GM19467 (cell line): ENCODE results near the gene CRELD1.

Source experiments
- ATAC-seq: cut with Tn5 transposase; IDR thresholded peaks from one replicate; pipeline ENCODE4 v1.9.1; 2021; ENCODE audit warnings: mild to moderate bottlenecking, moderate library complexity; ENCODE audit not compliant: unreplicated experiment

Gene CRELD1

DNA sequence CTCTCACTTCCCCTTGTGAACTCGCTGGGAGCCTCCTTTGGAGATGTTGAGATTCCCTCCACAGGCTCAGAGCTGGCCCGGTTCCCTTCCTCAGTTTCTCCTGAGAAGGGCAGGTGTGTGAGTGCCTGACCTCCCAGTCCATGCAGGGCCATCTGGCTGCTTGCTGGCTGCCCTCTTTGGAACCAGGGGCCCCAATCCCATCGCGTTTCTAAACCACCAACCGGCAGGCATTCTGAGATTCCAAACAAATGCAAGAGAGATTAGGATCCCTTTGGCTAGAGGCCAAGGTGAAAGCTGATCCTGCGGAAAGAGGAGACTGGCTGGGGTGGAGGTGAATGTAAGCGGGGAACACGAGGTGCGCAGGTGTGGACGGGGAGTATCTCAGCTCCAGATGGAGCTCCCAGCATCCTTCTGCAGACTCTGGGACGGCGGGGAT is 21.5 kb downstream of the CRELD1 start:
- no peak for ATAC-seq

- no peak for ATAC-seq
Measured at GRCh38 chr3:9955611-9956352, 22.1 kb downstream of the CRELD1 start.

GRCh38 chr3:9957214-9957613 is 23.6 kb downstream of the CRELD1 start:
- no peak for ATAC-seq

DNA sequence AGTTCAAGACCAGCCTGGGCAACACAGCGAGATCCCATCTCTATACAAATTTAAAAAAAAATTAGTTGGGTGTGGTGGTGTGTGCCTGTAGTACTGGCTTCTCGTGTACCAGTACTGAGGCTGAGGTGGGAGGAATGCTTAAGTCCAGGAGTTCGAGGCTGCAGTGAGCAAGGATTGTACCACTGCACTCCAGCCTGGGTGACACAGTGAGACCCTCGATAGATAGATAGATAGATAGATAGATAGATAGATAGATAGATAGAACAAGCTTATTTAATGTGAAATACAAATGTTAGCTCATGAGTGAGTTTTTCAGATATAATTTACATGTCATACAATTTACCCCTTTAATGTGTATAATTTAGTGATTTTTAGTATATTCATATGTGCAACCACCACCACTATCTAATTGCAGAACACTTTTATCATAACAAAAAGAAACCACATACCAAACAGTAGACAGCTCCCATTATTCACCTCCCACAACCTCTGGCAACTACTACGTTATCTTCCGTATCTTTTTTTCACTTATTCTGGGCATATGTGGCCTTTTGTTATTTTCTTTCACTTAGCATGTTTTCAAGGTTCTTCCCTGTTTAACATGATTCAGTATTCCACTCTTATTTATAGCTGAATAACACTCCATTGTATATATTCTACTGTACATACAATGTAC is 31.7 kb downstream of the CRELD1 start:
- no peak for ATAC-seq

GRCh38 chr3:9966841-9967240 is 33.2 kb downstream of the CRELD1 start:
- ATAC-seq = no peak

DNA sequence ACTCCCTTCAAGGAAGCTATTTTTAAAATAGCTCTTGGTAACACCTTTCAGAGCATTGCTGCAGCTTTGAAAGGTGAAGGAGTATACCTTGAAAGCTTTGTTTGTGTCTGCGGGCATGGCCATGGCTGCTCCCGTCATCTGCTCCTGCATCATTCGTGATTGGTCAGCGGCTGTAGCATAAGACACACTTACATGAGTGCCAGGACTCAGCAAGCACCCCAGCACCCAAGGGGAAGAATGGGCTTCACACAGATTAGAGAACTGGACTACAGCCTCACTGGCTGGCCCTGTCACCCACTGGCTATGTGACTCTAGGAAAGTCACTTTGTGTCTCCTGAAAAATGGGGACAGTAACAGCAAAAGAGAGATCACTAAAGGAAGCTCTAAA is 36.0 kb downstream of the CRELD1 start:
- no peak for ATAC-seq

- no peak for ATAC-seq
Measured at GRCh38 chr3:9970020-9970652, 36.5 kb downstream of the CRELD1 start.

GRCh38 chr3:9976721-9977709 is 43.4 kb downstream of the CRELD1 start:
- no peak for ATAC-seq

- ATAC-seq = no peak
Measured at GRCh38 chr3:9978710-9979305, 45.2 kb downstream of the CRELD1 start.

DNA sequence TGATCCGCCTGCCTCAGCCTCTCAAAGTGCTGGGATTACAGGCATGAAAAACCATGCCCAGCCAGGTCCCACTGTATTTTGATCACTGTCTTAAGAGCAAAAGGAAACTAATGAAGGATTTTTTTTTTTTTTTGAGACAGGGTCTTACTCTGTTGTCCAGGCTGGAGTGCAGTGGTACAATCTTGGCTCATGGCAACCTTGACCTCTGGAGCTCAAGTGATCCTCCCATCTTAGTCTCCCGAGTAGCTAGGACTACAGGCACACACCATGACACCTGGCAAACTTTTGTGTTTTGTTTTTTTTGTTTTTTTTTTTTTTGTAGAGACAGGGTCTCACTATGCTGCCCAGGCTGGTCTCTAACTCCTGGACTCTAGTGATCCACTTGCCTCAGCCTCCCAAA is 46.6 kb downstream of the CRELD1 start:
- no peak for ATAC-seq

- ATAC-seq = peak; percentile 36
Measured at GRCh38 chr3:9986230-9986725, 52.6 kb downstream of the CRELD1 start.

- ATAC-seq = no peak
Measured at GRCh38 chr3:9994086-9994844, 60.6 kb downstream of the CRELD1 start.
